ENCODE measurements around the gene PPP1R16B.

Gene PPP1R16B

DNA sequence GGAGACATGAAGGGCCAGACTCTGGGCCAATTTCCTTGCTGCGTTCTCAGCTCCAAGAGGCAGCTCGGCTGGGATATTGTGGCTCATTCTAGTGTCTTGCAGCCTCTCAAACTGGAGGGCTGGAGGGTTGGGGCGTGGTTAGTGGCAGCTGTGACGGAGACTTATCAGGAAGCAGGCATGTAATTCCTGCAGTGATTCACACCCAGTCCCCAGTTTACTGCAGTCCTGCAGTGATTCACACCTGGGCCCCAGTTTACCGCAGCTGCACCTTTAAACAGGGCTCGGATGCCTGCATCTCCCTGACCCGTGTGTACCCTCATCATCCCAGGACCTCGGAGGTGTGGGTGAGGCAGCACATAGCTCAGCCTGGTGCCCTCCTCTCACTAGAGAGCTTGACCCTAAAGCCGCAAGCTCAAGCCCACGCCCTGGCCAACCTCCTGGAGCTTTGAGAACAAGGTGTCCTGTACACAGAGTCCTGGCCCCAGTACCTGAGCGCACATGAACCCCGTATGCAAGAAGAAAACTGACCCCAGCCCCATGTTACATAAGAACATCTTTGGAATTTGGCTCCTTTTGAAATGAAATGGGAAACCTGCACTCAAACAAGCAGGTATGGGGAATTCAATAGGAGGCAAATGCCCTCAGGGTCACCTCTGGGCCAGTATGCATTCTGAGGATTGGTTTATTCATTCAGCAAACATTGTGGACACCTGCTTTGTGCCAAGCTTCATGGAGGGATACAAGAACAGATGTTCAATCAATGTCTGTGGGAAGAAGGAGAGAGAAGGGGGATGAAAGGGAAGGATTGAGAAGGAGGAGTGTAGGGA is 65.4 kb downstream of the PPP1R16B start:
- DNase-seq (ENCODE audit: extremely low spot score, insufficient read length, low read depth) (no peak), FAIRE-seq (peak; percentile 53)

- no peak for DNase-seq (ENCODE audit: extremely low spot score, insufficient read length, low read depth)
- peak; percentile 57 for FAIRE-seq
Measured at GRCh38 chr20:38871560-38871953, 66.1 kb downstream of the PPP1R16B start.

DNA sequence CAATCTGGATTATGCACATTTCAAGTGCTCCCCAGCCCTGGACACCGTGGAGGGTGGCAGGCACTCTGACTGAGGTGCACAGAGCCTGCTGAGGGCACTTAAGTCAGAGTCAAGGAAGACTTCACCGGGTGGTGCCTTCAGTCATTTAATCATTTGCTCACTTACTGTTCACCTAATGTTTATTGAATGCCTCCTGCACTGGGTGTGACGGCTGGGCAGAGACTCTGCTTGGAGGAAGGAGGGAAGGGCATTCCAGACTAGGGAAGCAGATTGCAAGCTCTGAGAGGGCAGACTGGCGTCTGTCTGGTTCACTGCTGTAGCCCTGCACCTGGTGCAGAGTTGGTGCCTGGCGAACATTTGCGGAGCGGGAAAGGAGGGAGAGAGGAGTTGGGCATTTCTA is 66.5 kb downstream of the PPP1R16B start:
- no peak for DNase-seq (ENCODE audit: extremely low spot score, insufficient read length, low read depth)

GRCh38 chr20:38872491-38873049 is 67.1 kb downstream of the PPP1R16B start:
- DNase-seq (ENCODE audit: extremely low spot score, insufficient read length, low read depth) (no peak), FAIRE-seq (no peak)

More for the DNA sequence above, 66.5 kb downstream of the PPP1R16B start:
- FAIRE-seq = peak; percentile 68

- DNase-seq (ENCODE audit: extremely low spot score, insufficient read length, low read depth) = no peak
- peak; percentile 99 for FAIRE-seq
Measured at GRCh38 chr20:38873050-38873581, 67.6 kb downstream of the PPP1R16B start.

DNA sequence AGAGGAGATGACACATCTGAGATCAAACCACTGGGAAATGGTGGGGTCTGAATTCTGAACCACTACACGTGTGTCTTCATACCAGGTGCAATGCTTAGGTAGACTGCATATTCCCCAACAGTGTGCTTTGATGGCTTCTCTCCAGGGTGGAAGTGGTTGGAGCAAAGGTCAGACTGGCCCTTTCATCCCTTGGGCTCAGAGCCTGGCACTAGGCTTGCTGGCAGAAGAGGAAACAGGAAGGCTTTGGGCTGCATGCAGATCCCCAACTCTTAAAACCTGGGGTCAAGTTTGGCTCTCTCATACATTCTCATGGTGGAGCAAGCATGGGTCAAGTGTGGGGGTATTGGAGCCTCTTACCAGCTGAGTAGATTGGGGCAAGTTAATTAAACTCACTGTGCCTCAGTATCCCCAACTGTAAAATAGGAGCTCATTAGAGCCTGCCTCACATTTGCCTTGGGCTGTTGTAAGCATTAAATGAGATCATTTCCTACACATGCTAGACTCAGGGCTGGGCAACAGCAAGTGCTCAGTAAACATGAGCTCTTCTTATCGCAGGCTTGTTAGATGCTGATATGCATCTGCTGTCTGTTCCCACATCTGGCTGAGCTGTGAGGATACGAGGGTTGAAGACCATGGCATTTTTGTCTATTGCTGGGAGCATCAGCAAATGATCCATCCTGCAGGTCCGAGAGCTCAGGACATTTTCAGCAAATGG is 69.1 kb downstream of the PPP1R16B start:
- DNase-seq (ENCODE audit: extremely low spot score, insufficient read length, low read depth) = no peak
- peak; percentile 76 for FAIRE-seq

GRCh38 chr20:38875175-38875993 is 69.9 kb downstream of the PPP1R16B start:
- FAIRE-seq (peak; percentile 98), DNase-seq (ENCODE audit: extremely low spot score, insufficient read length, low read depth) (no peak)

DNA sequence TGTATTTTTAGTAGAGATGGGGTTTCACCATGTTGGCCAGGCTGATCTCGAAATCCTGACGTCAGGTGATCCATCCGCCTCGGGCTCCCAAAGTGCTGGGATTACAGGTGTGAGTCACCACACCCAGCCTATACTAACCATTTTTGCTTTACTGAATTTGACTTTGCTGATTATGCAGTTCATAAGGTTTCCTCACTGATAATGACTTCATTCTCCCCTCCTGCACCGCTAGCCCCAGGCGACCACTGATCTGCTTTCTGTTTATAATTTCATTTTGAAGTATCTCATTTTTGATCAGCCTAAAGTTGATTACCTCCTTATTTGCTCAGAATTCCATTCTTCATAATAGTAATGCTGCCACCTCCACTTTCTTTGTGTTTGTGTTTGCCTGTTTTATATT is 72.0 kb downstream of the PPP1R16B start:
- FAIRE-seq = no peak
- DNase-seq (ENCODE audit: extremely low spot score, insufficient read length, low read depth) = no peak

- FAIRE-seq = no peak
Measured at GRCh38 chr20:38878866-38879265, 73.4 kb downstream of the PPP1R16B start.

DNA sequence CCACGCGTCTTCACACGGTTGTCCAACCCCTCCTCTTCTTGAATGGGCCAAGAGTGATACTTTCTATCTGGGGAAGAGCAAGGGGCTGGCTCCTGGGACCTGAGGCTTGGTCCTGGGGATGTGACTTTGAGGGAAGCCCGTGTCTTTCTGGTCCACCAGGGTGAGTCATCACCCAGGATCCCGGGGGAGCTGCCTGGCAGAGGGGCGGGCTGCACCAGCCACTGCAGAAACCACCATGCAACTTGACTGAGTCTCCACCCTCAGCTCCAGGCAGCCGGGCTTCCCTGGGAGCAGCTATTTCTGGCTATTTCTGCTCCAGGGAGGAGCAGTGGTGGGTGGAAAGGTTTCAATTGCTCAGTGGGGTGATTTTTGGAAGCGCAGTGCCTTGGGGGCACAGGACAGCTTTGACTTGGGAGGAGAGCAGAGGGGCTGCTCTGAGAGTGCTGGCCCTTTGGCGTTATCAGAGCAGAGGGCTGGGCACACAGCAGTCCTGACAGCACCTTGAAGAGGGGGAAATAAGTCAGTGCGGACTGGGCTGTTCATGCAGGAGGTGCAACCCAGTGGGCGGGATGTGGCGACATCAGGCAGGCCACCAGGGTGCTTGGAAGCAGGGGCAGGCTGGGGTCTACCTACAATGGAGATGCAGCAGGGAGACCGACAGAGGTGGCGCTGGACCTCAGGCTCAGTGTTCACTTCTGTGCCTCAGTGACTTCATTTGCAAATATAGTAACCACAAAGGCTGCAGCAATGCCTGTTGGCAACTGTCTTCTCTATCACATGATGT is 75.6 kb downstream of the PPP1R16B start:
- DNase-seq (ENCODE audit: extremely low spot score, insufficient read length, low read depth) (no peak), FAIRE-seq (peak; percentile 60)

More at GRCh38 chr20:38878866-38879265, 73.4 kb downstream of the PPP1R16B start:
- no peak for DNase-seq (ENCODE audit: extremely low spot score, insufficient read length, low read depth)

- FAIRE-seq (no peak), DNase-seq (ENCODE audit: extremely low spot score, insufficient read length, low read depth) (no peak)
Measured at GRCh38 chr20:38881806-38882440, 76.4 kb downstream of the PPP1R16B start.

- no peak for DNase-seq (ENCODE audit: extremely low spot score, insufficient read length, low read depth)
- no peak for FAIRE-seq
Measured at GRCh38 chr20:38882600-38882999, 77.1 kb downstream of the PPP1R16B start.

GRCh38 chr20:38883081-38883980 is 77.8 kb downstream of the PPP1R16B start:
- DNase-seq (ENCODE audit: extremely low spot score, insufficient read length, low read depth) (no peak), FAIRE-seq (no peak)

DNA sequence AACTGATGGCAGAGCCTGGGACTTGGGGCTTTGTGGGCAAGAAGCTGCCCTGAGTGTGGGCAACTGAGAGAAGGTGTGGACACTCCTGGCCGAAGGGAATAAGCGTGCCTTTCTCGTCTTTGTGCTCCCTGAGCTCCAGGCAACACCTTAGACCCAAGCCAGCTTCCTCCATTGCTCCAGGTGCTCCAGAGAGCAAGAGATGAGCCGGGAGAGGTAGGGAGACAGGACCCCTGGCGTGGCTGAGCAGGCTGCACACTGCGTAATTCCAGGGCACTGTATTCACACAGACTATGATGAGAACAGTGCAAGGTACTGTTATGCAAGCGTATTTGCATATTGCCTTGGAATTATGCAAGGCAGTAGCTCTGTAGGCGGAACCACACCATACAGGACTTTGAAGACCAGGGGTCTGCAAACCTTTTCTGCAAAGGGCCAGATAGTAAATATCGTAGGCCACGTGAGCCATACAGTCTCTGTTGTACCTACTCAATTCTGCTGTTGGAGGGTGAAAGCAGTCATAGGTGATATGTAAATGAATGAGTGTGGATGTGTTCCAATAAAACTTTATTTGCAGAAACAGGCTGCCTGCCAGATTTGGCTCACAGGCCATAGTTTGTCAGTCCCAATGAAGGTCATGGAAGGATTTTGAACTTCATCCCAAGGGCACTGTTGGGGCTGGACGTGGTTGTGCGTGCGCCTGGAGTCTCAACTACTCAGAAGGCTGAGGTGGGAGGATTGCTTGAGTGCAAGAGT is 78.7 kb downstream of the PPP1R16B start:
- no peak for FAIRE-seq
- DNase-seq (ENCODE audit: extremely low spot score, insufficient read length, low read depth) = no peak

DNA sequence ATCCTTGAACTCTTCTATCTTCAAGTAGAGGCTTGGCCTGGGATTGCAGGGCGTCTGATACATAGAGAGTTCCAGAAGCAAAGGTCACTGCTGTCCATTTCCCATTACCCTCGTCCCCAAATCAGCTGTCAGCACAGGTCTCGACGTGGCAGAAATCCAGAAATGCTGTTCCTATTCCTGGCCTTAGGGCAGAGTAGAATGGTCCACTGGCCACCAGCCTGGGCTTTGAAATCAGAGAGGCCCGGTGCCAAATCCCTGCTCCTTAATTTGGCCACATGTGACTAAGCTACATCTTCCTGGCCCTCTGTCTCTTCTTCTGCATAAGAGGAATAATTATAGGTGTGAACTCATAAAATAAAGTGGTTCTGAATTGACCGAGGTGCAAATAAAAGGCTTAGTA is 79.9 kb downstream of the PPP1R16B start:
- DNase-seq (ENCODE audit: extremely low spot score, insufficient read length, low read depth) = no peak
- FAIRE-seq = no peak

DNA sequence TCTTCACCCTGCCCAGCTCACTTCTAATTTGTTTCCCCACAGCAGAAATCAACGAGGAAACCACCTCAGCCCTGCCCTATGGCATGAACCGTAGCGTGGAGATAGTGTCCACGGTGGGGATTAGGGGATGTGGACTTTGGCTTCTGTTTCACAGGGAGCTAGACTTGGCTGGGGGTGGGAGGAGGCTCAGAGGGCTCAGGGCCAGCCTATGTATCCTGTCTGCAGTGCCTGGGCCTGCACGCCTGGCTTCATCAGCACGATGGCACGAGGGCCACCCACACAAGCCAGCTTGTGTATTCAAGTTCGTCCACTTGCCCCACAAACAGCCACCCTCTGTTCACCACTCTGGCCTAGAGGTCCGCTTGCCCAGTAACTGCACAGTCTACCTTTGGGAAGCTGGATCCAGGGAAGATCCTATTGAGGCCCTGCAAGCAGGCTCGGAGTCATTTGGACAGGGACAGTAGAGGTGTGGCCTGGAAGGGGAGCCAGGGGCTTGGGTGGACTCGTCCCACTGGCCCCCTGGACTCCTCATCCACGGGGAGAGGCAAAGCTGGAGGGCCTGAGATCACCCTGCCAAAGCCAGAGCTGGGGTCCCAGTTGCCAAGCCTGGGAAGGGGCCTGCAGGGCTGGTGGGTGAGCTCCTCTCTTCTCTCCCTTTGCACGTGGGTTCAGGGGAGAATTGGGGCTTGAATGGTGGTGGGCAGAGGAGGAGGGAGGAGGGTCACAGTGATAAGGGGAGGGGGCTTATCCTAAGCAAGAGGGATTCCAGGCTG is 82.7 kb downstream of the PPP1R16B start:
- no peak for FAIRE-seq

More for the DNA sequence above, 82.7 kb downstream of the PPP1R16B start:
- DNase-seq (ENCODE audit: extremely low spot score, insufficient read length, low read depth) = no peak

Data from GM18507 (cell line).